Type B pancreatic cell (in vitro differentiated cells): ENCODE data around the gene ZGRF1. TPM values are rescaled to one million over a fixed set of nuclear protein-coding genes. Genes with fewer than 3 reads are reported as not detected.
"Not testable (repeated sequence)": the region's sequence is repeated elsewhere in the genome, so short reads cannot be mapped to it uniquely, and the experiment has no call there.

Experiments used
- DNase-seq: peaks from one replicate; pipeline ENCODE4 v3.0.0; 2021; ENCODE audit warnings: mixed read lengths; ENCODE audit not compliant: unreplicated experiment; ENCODE audit errors: extremely low spot score
- H3K27ac Mint-ChIP-seq: 2 replicates; pipeline ENCODE4 v1.8.0; 2021; ENCODE audit warnings: mild to moderate bottlenecking, mixed read lengths
- H3K27me3 Mint-ChIP-seq: 2 replicates; pipeline ENCODE4 v1.8.0; 2021; ENCODE audit warnings: mixed read lengths
- H3K36me3 Mint-ChIP-seq: 2 replicates; pipeline ENCODE4 v1.8.0; 2021; ENCODE audit warnings: mixed read lengths
- H3K4me1 Mint-ChIP-seq: one replicate; pipeline ENCODE4 v1.8.0; 2021; ENCODE audit warnings: mixed read lengths; ENCODE audit not compliant: unreplicated experiment
- H3K4me3 Mint-ChIP-seq: 2 replicates; pipeline ENCODE4 v1.8.0; 2021; ENCODE audit warnings: mild to moderate bottlenecking, mixed read lengths
- H3K9me3 Mint-ChIP-seq: 2 replicates; pipeline ENCODE4 v1.8.0; 2021; ENCODE audit warnings: mixed read lengths
- CTCF ChIP-seq: fragments of 200-600 bp; sonication (generic); conservative IDR thresholded peaks from 2 replicates; pipeline ENCODE4 v1.5.0; 2021; ENCODE audit warnings: antibody characterized with exemption, mild to moderate bottlenecking
- total RNA-seq: library from RNA; stranded (reverse); gene quantifications from 2 replicates; pipeline ENCODE4 v1.2.1, GENCODE V29; 2021; ENCODE audit warnings: low replicate concordance

The ZGRF1 gene
- total RNA-seq, 1 donor from 2014 or later = 24.8 TPM

DNA sequence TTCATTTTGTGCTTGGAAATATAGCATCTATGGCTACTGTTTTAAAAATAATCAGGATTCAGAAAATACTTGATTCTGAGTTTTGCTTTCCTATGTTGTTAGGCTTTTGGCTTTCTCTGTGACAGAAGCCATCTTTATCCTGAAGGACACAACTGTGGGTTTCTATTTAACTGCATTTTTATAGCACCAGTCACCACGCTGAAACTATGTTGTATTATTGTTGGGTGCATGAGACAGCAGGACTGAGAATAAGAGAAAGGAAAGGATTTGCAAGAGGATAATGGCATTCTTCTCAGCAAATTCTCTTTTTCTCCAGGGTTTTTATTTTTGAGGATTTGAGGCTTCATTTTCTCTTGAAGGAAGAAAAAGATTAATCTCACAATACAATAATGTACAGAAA is 110.6 kb downstream of the ZGRF1 start:
- no peak overlapping the region for H3K27ac Mint-ChIP-seq
- no peaks in the 10 kb centered on the region for H3K36me3 Mint-ChIP-seq
- H3K4me1 Mint-ChIP-seq = peaks cover 6% of the 10 kb centered on the region
- peaks cover 69% of the 10 kb centered on the region for H3K27me3 Mint-ChIP-seq
- no peak overlapping the region for H3K4me3 Mint-ChIP-seq
- DNase-seq = no peak
- no peak for TF ChIP-seq CTCF
- no peaks in the 10 kb centered on the region for H3K9me3 Mint-ChIP-seq

- peak; percentile 88 for TF ChIP-seq CTCF
- Mint-ChIP-seq H3K4me1 (peaks cover 10% of the 10 kb centered on the region), H3K4me3 (peak overlapping the region; percentile 88), H3K27me3 (peaks cover 89% of the 10 kb centered on the region), H3K27ac (no peak overlapping the region), H3K36me3 (no peaks in the 10 kb centered on the region), H3K9me3 (no peaks in the 10 kb centered on the region)
- no peak for DNase-seq
Observed at GRCh38 chr4:112523764-112524505, 112.8 kb downstream of the ZGRF1 start.

DNA sequence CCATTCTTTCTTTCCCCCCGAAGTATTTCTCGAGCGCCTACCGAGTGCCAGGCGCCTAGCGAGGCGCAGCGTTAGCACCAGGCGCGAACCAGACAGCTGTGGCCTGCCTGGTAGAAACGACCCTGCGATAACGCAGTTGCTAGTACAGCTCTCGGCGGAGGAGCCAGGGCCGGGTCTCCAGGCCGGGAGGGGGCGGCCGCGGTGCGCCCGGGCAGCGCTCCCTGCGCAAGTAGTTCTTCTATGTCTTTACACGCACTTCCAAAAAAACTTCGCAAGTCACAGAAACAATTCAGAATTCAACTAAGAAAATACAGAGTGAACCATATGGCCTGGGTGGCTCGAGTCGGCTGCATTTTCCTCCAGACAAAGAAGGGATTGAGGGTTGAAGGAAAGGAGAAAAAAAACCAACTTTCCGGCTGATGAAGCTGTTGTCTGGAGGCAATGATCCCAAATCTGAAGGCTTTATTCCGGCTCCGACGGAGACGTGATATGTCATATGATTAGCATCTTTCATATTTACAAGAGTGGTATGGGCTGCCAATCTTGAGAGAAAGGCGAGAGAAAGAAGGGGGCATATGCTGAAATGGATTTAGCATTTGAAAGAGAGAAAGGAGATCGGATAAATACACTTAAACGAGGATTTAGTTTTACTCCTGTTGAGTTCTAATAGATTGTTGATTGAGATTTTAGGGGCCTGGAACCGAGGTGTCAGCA is 113.5 kb downstream of the ZGRF1 start:
- peaks cover 95% of the 10 kb centered on the region for H3K27me3 Mint-ChIP-seq
- peaks cover 10% of the 10 kb centered on the region for H3K4me1 Mint-ChIP-seq
- DNase-seq = no peak
- H3K9me3 Mint-ChIP-seq = no peaks in the 10 kb centered on the region
- TF ChIP-seq CTCF = peak; percentile 38
- H3K36me3 Mint-ChIP-seq = no peaks in the 10 kb centered on the region
- H3K4me3 Mint-ChIP-seq = peak overlapping the region; percentile 88
- H3K27ac Mint-ChIP-seq = no peak overlapping the region

- H3K27me3 Mint-ChIP-seq = peaks cover 97% of the 10 kb centered on the region
- not testable (repeated sequence) for DNase-seq, H3K9me3 Mint-ChIP-seq, H3K27ac Mint-ChIP-seq, H3K36me3 Mint-ChIP-seq
- peaks cover 13% of the 10 kb centered on the region for H3K4me1 Mint-ChIP-seq
- H3K4me3 Mint-ChIP-seq = peak overlapping the region; percentile 88
Observed at GRCh38 chr4:112522431-112522830, 114.3 kb downstream of the ZGRF1 start.

DNA sequence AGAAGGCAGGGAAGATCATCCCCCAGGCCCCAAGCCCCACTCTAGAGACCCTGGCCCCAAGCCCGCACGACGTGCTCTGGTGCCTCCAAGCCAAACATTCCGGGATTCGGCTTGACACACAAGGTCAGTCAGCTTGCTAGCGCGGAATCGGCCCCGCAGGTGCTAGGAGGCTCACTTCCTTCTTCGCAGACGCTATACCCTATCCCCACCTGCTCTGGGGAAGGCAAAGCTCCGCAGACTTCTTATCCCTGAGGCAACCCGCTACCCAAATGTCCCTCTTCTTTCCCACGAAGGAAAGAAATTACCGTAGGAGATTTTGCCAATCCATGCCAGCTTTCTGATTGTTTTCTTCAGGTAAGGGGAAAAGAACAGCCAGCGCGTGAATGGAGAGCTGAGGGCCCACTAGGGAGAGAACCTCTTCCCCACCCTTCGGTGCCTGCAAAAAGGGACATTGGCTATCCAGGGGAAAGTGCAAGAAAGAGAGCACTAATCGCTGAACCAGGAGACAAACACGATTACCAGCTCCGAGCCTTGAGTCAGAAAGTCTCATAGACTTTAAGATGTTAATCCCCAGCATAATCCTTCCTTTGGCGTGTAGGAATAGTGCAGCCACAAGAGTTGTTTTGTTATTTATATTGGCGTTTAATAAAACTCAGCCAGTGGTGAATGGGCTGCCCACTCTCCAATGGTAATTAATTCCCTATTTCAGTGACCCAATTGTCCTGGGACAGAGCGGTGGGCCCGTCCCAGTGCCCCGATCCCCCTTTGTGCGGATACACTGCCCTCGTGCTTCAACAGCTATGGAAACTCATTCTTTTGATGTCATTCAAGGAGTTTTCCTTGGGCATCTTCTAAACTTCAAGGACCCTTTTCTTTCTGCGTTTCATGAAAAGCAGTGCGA is 115.3 kb downstream of the ZGRF1 start:
- H3K9me3 Mint-ChIP-seq = no peaks in the 10 kb centered on the region
- peak overlapping the region; percentile 71 for H3K4me3 Mint-ChIP-seq
- H3K27me3 Mint-ChIP-seq = peaks cover 99% of the 10 kb centered on the region
- H3K36me3 Mint-ChIP-seq = no peaks in the 10 kb centered on the region
- DNase-seq = no peak
- peaks cover 21% of the 10 kb centered on the region for H3K4me1 Mint-ChIP-seq
- TF ChIP-seq CTCF = no peak
- H3K27ac Mint-ChIP-seq = no peak overlapping the region
